H9 (cell line): ENCODE results near the gene SRD5A2. TPM values are rescaled to one million over a fixed set of nuclear protein-coding genes. Genes with fewer than 3 reads are reported as not detected.

Experiments
- DNase-seq: peaks from one replicate; pipeline ENCODE4 v3.0.0-alpha.2; 2017
- H2AFZ ChIP-seq: one replicate; pipeline ENCODE4 v1.6.1; 2013; ENCODE audit warnings: mild to moderate bottlenecking, low read length, control low read depth, moderate library complexity
- H2AK5ac ChIP-seq: 2 replicates; pipeline ENCODE4 v1.6.1; 2013; ENCODE audit warnings: low read length, control low read depth, mixed read lengths; ENCODE audit not compliant: insufficient read length
- H2BK120ac ChIP-seq: one replicate; pipeline ENCODE4 v1.6.1; 2013; ENCODE audit warnings: low read depth, mild to moderate bottlenecking, low read length, control low read depth, inconsistent platforms; ENCODE audit not compliant: poor library complexity, severe bottlenecking
- H2BK12ac ChIP-seq: 2 replicates; pipeline ENCODE4 v1.6.1; 2013; ENCODE audit warnings: low read length, control low read depth, mixed read lengths, low read depth; ENCODE audit not compliant: insufficient read length
- H2BK15ac ChIP-seq: 2 replicates; pipeline ENCODE4 v1.6.1; 2013; ENCODE audit warnings: low read depth, low read length, control low read depth
- H2BK20ac ChIP-seq: one replicate; pipeline ENCODE4 v1.6.1; 2013; ENCODE audit warnings: low read depth, mild to moderate bottlenecking, low read length, control low read depth, inconsistent platforms; ENCODE audit not compliant: poor library complexity, severe bottlenecking
- H2BK5ac ChIP-seq: 2 replicates; pipeline ENCODE4 v1.6.1; 2013; ENCODE audit warnings: low read length, control low read depth, mixed read lengths; ENCODE audit not compliant: insufficient read length
- H3K14ac ChIP-seq: 2 replicates; pipeline ENCODE4 v1.6.1; 2013; ENCODE audit warnings: low read length, control low read depth; ENCODE audit not compliant: insufficient read depth
- H3K18ac ChIP-seq: 2 replicates; pipeline ENCODE4 v1.6.1; 2013; ENCODE audit warnings: low read depth, mild to moderate bottlenecking, mixed read lengths, low read length, control low read depth; ENCODE audit not compliant: insufficient read length
- H3K23ac ChIP-seq: 2 replicates; pipeline ENCODE4 v1.6.1; 2013; ENCODE audit warnings: low read length, control low read depth, mixed read lengths, low read depth; ENCODE audit not compliant: insufficient read length
- H3K23me2 ChIP-seq: 2 replicates; pipeline ENCODE4 v1.6.1; 2013; ENCODE audit warnings: low read depth, mild to moderate bottlenecking, mixed read lengths, low read length, control low read depth; ENCODE audit not compliant: insufficient read length, poor library complexity, severe bottlenecking
- H3K27ac ChIP-seq: 2 replicates; pipeline ENCODE4 v1.5.1; 2013; ENCODE audit warnings: low read length, control low read depth, mixed read lengths, low read depth; ENCODE audit not compliant: insufficient read length
- H3K27me3 ChIP-seq: 2 replicates; pipeline ENCODE4 v1.6.1; 2013; ENCODE audit warnings: low read length, control low read depth, inconsistent platforms; ENCODE audit not compliant: insufficient read depth
- H3K4ac ChIP-seq: 2 replicates; pipeline ENCODE4 v1.6.1; 2013; ENCODE audit warnings: low read depth, mild to moderate bottlenecking, control low read depth, inconsistent platforms, low read length, moderate library complexity
- H3K4me1 ChIP-seq: 2 replicates; pipeline ENCODE4 v1.6.1; 2013; ENCODE audit warnings: low read length, control low read depth, inconsistent platforms; ENCODE audit not compliant: insufficient read depth
- H3K4me2 ChIP-seq: 2 replicates; pipeline ENCODE4 v1.6.1; 2013; ENCODE audit warnings: low read length, control low read depth, mixed read lengths; ENCODE audit not compliant: insufficient read length, insufficient read depth
- H3K56ac ChIP-seq: 2 replicates; pipeline ENCODE4 v1.6.1; 2013; ENCODE audit warnings: low read depth, mild to moderate bottlenecking, mixed read lengths, low read length, control low read depth; ENCODE audit not compliant: insufficient read length
- H3K79me1 ChIP-seq: 2 replicates; pipeline ENCODE4 v1.6.1; 2013; ENCODE audit warnings: low read depth, mild to moderate bottlenecking, moderate library complexity, low read length, control low read depth, inconsistent platforms; ENCODE audit not compliant: insufficient read depth, poor library complexity, severe bottlenecking
- H3K79me2 ChIP-seq: 2 replicates; pipeline ENCODE4 v1.6.1; 2013; ENCODE audit warnings: low read length, control low read depth, inconsistent platforms; ENCODE audit not compliant: insufficient read depth
- H3K9ac ChIP-seq: 2 replicates; pipeline ENCODE4 v1.6.1; 2013; ENCODE audit warnings: low read length, control low read depth, mixed read lengths; ENCODE audit not compliant: insufficient read length; ENCODE audit errors: extremely low read depth
- H3K9me3 ChIP-seq: one replicate; pipeline ENCODE4 v1.6.1; 2013; ENCODE audit warnings: low read depth, low read length, inconsistent platforms; ENCODE audit not compliant: control insufficient read depth
- H3T11ph ChIP-seq: one replicate; pipeline ENCODE4 v1.6.1; 2013; ENCODE audit warnings: mild to moderate bottlenecking, low read length, control low read depth, inconsistent platforms
- H4K20me1 ChIP-seq: one replicate; pipeline ENCODE4 v1.6.1; 2013; ENCODE audit not compliant: control insufficient read depth, insufficient read length, insufficient read depth
- H4K5ac ChIP-seq: 2 replicates; pipeline ENCODE4 v1.6.1; 2013; ENCODE audit warnings: low read depth, mild to moderate bottlenecking, mixed read lengths, low read length, control low read depth; ENCODE audit not compliant: insufficient read length
- H4K8ac ChIP-seq: replicated peaks from 2 replicates; pipeline ENCODE4 v1.6.1; 2013; ENCODE audit warnings: low read length, control low read depth, mixed read lengths, low read depth; ENCODE audit not compliant: insufficient read length
- H4K91ac ChIP-seq: 2 replicates; pipeline ENCODE4 v1.6.1; 2013; ENCODE audit warnings: low read depth, mild to moderate bottlenecking, moderate library complexity, mixed read lengths, low read length, control low read depth; ENCODE audit not compliant: insufficient read length
- H3K27ac Mint-ChIP-seq, 3 experiments: 2 replicates in 2 of 3; 3 replicates in 1 of 3; pipeline ENCODE4 v1.8.0; 2020 to 2021; ENCODE audit warnings: mixed read lengths in 3 of 3, mild to moderate bottlenecking in 1 of 3, moderate library complexity in 1 of 3
- H3K27me3 Mint-ChIP-seq: 2 replicates; pipeline ENCODE4 v1.8.0; 2021; ENCODE audit warnings: low read depth, mild to moderate bottlenecking, moderate library complexity, mixed read lengths
- H3K36me3 Mint-ChIP-seq, 3 experiments: 2 replicates in 2 of 3; 3 replicates in 1 of 3; pipeline ENCODE4 v1.8.0; 2020 to 2021; ENCODE audit warnings: low read depth in 3 of 3, mixed read lengths in 3 of 3; ENCODE audit not compliant: insufficient read depth in 1 of 3
- H3K4me1 Mint-ChIP-seq, 2 experiments: 2 replicates each; pipeline ENCODE4 v1.8.0; 2020; ENCODE audit warnings: mixed read lengths in 2 of 2
- H3K4me3 Mint-ChIP-seq, 2 experiments: 2 replicates in 1 of 2; 3 replicates in 1 of 2; pipeline ENCODE4 v1.8.0; 2020 to 2021; ENCODE audit warnings: mild to moderate bottlenecking in 2 of 2, mixed read lengths in 2 of 2, moderate library complexity in 1 of 2
- H3K9me3 Mint-ChIP-seq, 2 experiments: 2 replicates in 1 of 2; 3 replicates in 1 of 2; pipeline ENCODE4 v1.8.0; 2020; ENCODE audit warnings: mild to moderate bottlenecking in 2 of 2, mixed read lengths in 2 of 2, moderate library complexity in 1 of 2
- CTCF ChIP-seq: fragments of 200-600 bp; sonication (generic); conservative IDR thresholded peaks from 3 replicates; pipeline ENCODE4 v1.8.0; 2021; ENCODE audit warnings: antibody characterized with exemption, mild to moderate bottlenecking
- WGBS: extraction: QIAGEN DNeasy Blood & Tissue Kit; methylation state at CpG from one replicate; pipeline ENCODE4 v1.1.7; 2013; ENCODE audit warnings: missing lambda C conversion rate, low lambda C conversion rate, mixed read lengths; ENCODE audit not compliant: insufficient read length; ENCODE audit errors: extremely low coverage; 5-methylcytosine and 5-hydroxymethylcytosine counted together
- total RNA-seq: library from RNA; stranded (reverse); gene quantifications from 2 replicates; pipeline ENCODE4 v1.2.1, GENCODE V29; 2021

SRD5A2 gene
- total RNA-seq, 1 experiment from 2014 or later: not detected

GRCh38 chr2:31535768-31536167, 45.0 kb downstream of the SRD5A2 start:
- no peaks in the 10 kb centered on the region; the same call in 1 of the 2 replicates for H3K27me3 ChIP-seq
- H3K9ac ChIP-seq: no peak overlapping the region
- no peaks in the 10 kb centered on the region for H3K23me2 ChIP-seq
- H3K14ac ChIP-seq: no peak overlapping the region
- no peak overlapping the region for H2BK120ac ChIP-seq
- Mint-ChIP-seq H3K36me3 (no peaks in the 10 kb centered on the region), H3K27me3 (peaks cover 2% of the 10 kb centered on the region; the same call in 1 of the 2 replicates), H3K9me3 (no peaks in the 10 kb centered on the region), H3K4me3 (no peak overlapping the region), H3K4me1 (peaks cover 3 to 8% of the 10 kb centered on the region in 2 experiments), H3K27ac (no peak overlapping the region; a peak in 1 of 7 replicates)
- no peak overlapping the region for H3K27ac ChIP-seq
- H2BK15ac ChIP-seq: no peak overlapping the region
- no peaks in the 10 kb centered on the region for H3K9me3 ChIP-seq
- H2AFZ ChIP-seq: no peak overlapping the region
- H2AK5ac ChIP-seq: no peak overlapping the region
- no peak overlapping the region for H4K5ac ChIP-seq
- no peak overlapping the region for H4K91ac ChIP-seq
- no peak overlapping the region for H3T11ph ChIP-seq
- H3K23ac ChIP-seq: no peak overlapping the region
- H2BK12ac ChIP-seq: no peak overlapping the region
- H3K79me2 ChIP-seq: no peaks in the 10 kb centered on the region
- H4K20me1 ChIP-seq: no peaks in the 10 kb centered on the region
- no peak overlapping the region for H2BK5ac ChIP-seq
- no peaks in the 10 kb centered on the region for H3K4me1 ChIP-seq
- H3K4me2 ChIP-seq: no peak overlapping the region
- H3K79me1 ChIP-seq: no peaks in the 10 kb centered on the region
- H4K8ac ChIP-seq: no peak overlapping the region
- no peak overlapping the region for H3K4ac ChIP-seq
- DNase-seq: no peak
- WGBS: no CpG with 5 or more reads among the region's 2 CpGs
- H3K18ac ChIP-seq: no peak overlapping the region
- no peak overlapping the region for H2BK20ac ChIP-seq
- H3K56ac ChIP-seq: no peak overlapping the region
- TF ChIP-seq CTCF: no peak
